ENCODE results near the gene ZBTB38. TPM values are rescaled to one million over a fixed set of nuclear protein-coding genes. Genes with fewer than 3 reads are reported as not detected.

ZBTB38 gene
- total RNA-seq, 1 experiment from 2014 or later: 46.7 TPM

DNA sequence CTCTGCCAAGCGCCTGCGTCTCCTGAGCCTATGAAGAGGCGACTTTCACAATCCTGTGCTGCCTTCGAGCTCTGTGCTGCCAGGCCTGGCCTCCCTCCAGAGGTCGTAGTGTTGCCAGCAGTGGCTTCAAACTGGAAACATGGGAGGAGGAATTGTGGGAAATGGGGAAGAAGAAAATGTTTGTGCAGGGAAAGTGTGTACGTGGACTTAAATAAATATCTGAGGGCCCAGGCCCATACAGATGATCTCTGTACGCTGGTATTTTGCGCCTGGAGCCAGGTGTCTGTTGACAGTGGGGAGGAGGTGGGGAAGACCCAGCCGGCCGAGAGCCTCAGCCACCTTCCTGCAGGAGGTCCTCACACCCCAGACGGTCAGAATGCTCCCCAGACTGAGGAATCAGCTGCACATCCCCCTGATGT, 44.6 kb downstream of the ZBTB38 start:
- no TSS peak for BruUV-seq (replicated peaks)
- DNase-seq (ENCODE audit: low read depth, low spot score): no peak
- CTCF ChIA-PET: interaction anchor here (1.2 kb wide), 1 partner anchor 52 kb away, joined by 5 read pairs; no protein-coding TSS in a partner anchor
- Histone ChIP-seq H3K36me3 (ENCODE audit: control insufficient read depth, insufficient read depth, low read length) (0 out of 2 replicates have a peak, but pooled peaks cover 2% of the 10 kb centered on the region), H3K27me3 (ENCODE audit: control insufficient read depth, insufficient read depth, low read length) (no peaks in the 10 kb centered on the region), H3K4me3 (ENCODE audit: low read depth in 2 of 2, low read length in 2 of 2) (peak overlapping the region; percentile 20 to 31; a peak in 3 of 4 replicates), H3K27ac (ENCODE audit: low read length) (peak overlapping the region; percentile 89), H3K4me1 (ENCODE audit: control insufficient read depth, insufficient read depth, low read length) (peaks cover 39% of the 10 kb centered on the region), H3K9me3 (ENCODE audit: control insufficient read depth, insufficient read depth, low read depth, low read length) (no peaks in the 10 kb centered on the region)
- peak; percentile 67 for ATAC-seq
- POLR2A ChIA-PET: no interaction called here
- TF ChIP-seq TCF7L2 (IDR thresholded peaks at IDR 0.05; ENCODE audit: low read depth, low read length): no peak
- no peak for TF ChIP-seq SIN3A (IDR thresholded peaks at IDR 0.05; ENCODE audit: borderline replicate concordance, insufficient read depth, low read depth, low read length)
- TF ChIP-seq POLR2AphosphoS5 (IDR thresholded peaks at IDR 0.05; ENCODE audit: low read depth, low read length): no peak
- TF ChIP-seq, protein P1, sequence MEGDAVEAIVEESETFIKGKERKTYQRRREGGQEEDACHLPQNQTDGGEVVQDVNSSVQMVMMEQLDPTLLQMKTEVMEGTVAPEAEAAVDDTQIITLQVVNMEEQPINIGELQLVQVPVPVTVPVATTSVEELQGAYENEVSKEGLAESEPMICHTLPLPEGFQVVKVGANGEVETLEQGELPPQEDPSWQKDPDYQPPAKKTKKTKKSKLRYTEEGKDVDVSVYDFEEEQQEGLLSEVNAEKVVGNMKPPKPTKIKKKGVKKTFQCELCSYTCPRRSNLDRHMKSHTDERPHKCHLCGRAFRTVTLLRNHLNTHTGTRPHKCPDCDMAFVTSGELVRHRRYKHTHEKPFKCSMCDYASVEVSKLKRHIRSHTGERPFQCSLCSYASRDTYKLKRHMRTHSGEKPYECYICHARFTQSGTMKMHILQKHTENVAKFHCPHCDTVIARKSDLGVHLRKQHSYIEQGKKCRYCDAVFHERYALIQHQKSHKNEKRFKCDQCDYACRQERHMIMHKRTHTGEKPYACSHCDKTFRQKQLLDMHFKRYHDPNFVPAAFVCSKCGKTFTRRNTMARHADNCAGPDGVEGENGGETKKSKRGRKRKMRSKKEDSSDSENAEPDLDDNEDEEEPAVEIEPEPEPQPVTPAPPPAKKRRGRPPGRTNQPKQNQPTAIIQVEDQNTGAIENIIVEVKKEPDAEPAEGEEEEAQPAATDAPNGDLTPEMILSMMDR (IDR thresholded peaks at IDR 0.05): no peak
- TF ChIP-seq, protein P2, sequence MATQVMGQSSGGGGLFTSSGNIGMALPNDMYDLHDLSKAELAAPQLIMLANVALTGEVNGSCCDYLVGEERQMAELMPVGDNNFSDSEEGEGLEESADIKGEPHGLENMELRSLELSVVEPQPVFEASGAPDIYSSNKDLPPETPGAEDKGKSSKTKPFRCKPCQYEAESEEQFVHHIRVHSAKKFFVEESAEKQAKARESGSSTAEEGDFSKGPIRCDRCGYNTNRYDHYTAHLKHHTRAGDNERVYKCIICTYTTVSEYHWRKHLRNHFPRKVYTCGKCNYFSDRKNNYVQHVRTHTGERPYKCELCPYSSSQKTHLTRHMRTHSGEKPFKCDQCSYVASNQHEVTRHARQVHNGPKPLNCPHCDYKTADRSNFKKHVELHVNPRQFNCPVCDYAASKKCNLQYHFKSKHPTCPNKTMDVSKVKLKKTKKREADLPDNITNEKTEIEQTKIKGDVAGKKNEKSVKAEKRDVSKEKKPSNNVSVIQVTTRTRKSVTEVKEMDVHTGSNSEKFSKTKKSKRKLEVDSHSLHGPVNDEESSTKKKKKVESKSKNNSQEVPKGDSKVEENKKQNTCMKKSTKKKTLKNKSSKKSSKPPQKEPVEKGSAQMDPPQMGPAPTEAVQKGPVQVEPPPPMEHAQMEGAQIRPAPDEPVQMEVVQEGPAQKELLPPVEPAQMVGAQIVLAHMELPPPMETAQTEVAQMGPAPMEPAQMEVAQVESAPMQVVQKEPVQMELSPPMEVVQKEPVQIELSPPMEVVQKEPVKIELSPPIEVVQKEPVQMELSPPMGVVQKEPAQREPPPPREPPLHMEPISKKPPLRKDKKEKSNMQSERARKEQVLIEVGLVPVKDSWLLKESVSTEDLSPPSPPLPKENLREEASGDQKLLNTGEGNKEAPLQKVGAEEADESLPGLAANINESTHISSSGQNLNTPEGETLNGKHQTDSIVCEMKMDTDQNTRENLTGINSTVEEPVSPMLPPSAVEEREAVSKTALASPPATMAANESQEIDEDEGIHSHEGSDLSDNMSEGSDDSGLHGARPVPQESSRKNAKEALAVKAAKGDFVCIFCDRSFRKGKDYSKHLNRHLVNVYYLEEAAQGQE (IDR thresholded peaks at IDR 0.05; ENCODE audit: insufficient read depth in 1 of 2, low read depth in 2 of 2, low read length in 1 of 2): no peak
- intact Hi-C loops (cut with micrococcal nuclease; ENCODE audit: unreplicated experiment): no loop called here
- in situ Hi-C loops (cut with HindIII; ENCODE audit: low pct_unique_long_range_greater_than_20kb, low sequenced_read_pairs): no loop called here

DNA sequence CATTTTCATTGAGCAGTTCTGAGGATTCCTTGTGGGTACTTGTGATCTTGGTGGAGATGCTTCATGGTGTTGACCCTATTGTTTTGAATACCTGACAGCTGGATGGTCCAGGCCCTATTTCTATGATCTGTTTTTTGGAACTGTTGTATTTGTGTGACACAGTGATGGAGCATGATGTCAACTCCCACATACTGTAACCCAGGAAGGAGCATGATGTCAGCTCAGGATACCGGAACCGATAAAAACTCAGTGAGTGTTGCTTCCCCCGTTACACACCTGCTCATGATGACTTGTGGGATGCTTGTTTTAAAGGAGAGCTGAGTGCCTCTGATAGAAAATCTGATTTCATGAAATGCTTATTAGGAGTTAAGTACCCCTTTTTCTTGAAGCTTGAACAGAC, 45.1 kb downstream of the ZBTB38 start:
- TF ChIP-seq, protein P2 (IDR thresholded peaks at IDR 0.05; ENCODE audit: insufficient read depth in 1 of 2, low read depth in 2 of 2, low read length in 1 of 2): no peak
- TF ChIP-seq, protein P1 (IDR thresholded peaks at IDR 0.05): no peak
- TF ChIP-seq TCF7L2 (IDR thresholded peaks at IDR 0.05; ENCODE audit: low read depth, low read length) (no peak), POLR2AphosphoS5 (IDR thresholded peaks at IDR 0.05; ENCODE audit: low read depth, low read length) (no peak), SIN3A (IDR thresholded peaks at IDR 0.05; ENCODE audit: borderline replicate concordance, insufficient read depth, low read depth, low read length) (no peak)
- peaks cover 39% of the 10 kb centered on the region for H3K4me1 ChIP-seq (ENCODE audit: control insufficient read depth, insufficient read depth, low read length)
- CTCF ChIA-PET: interaction anchor here (1.2 kb wide), 1 partner anchor 53 kb away, joined by 5 read pairs; no protein-coding TSS in a partner anchor
- intact Hi-C loops (cut with micrococcal nuclease; ENCODE audit: unreplicated experiment) (no loop called here), in situ Hi-C loops (cut with HindIII; ENCODE audit: low pct_unique_long_range_greater_than_20kb, low sequenced_read_pairs) (no loop called here)
- peak overlapping the region; percentile 89 for H3K27ac ChIP-seq (ENCODE audit: low read length)
- ATAC-seq (no peak), DNase-seq (ENCODE audit: low read depth, low spot score) (no peak)
- BruUV-seq (replicated peaks): no TSS peak
- 0 out of 2 replicates have a peak, but pooled peaks cover 2% of the 10 kb centered on the region for H3K36me3 ChIP-seq (ENCODE audit: control insufficient read depth, insufficient read depth, low read length)
- no peak overlapping the region for H3K4me3 ChIP-seq (ENCODE audit: low read depth in 2 of 2, low read length in 2 of 2)
- POLR2A ChIA-PET: no interaction called here
- H3K9me3 ChIP-seq (ENCODE audit: control insufficient read depth, insufficient read depth, low read depth, low read length): no peaks in the 10 kb centered on the region
- no peaks in the 10 kb centered on the region for H3K27me3 ChIP-seq (ENCODE audit: control insufficient read depth, insufficient read depth, low read length)
